T-helper 17 cell (primary cell): ENCODE results near the gene ZFHX3. TPM values are rescaled to one million over a fixed set of nuclear protein-coding genes. Genes with fewer than 3 reads are reported as not detected.

Experiments used
- ATAC-seq: fragments of 150-1000 bp; cut with Tn5 transposase; 2 replicates; pipeline ENCODE4 v1.10.0; 2021; ENCODE audit warnings: mild to moderate bottlenecking, moderate library complexity
- DNase-seq, 3 donors: peaks; one replicate each; pipeline versions ENCODE4 v3.0.0 to v3.0.0-alpha.2; 2020 to 2021
- H3K9me3 ChIP-seq: one replicate; pipeline ENCODE4 v1.7.0; 2013; ENCODE audit warnings: low read length, mild to moderate bottlenecking; ENCODE audit not compliant: control insufficient read depth, poor library complexity, severe bottlenecking
- H3K27ac Mint-ChIP-seq: one replicate; pipeline ENCODE4 v1.8.0; 2022; ENCODE audit warnings: mild to moderate bottlenecking, moderate library complexity, mixed read lengths
- H3K27me3 Mint-ChIP-seq: one replicate; pipeline ENCODE4 v1.8.0; 2022; ENCODE audit warnings: mixed read lengths
- H3K36me3 Mint-ChIP-seq: one replicate; pipeline ENCODE4 v1.8.0; 2022; ENCODE audit warnings: low read depth, mixed read lengths
- H3K4me1 Mint-ChIP-seq: one replicate; pipeline ENCODE4 v1.8.0; 2022; ENCODE audit warnings: mild to moderate bottlenecking, mixed read lengths
- H3K4me3 Mint-ChIP-seq: one replicate; pipeline ENCODE4 v1.8.0; 2022; ENCODE audit warnings: mild to moderate bottlenecking, moderate library complexity, mixed read lengths
- total RNA-seq, 4 donors: library from RNA in 2 of 4; stranded (reverse) in 2 of 4; gene quantifications; one replicate each; pipeline ENCODE4 v1.2.3 and lab custom pipeline; 2022 to 2026

ZFHX3 gene
- total RNA-seq, 2 donors from 2014 or later, result 0.94 to 2.2 TPM

DNA sequence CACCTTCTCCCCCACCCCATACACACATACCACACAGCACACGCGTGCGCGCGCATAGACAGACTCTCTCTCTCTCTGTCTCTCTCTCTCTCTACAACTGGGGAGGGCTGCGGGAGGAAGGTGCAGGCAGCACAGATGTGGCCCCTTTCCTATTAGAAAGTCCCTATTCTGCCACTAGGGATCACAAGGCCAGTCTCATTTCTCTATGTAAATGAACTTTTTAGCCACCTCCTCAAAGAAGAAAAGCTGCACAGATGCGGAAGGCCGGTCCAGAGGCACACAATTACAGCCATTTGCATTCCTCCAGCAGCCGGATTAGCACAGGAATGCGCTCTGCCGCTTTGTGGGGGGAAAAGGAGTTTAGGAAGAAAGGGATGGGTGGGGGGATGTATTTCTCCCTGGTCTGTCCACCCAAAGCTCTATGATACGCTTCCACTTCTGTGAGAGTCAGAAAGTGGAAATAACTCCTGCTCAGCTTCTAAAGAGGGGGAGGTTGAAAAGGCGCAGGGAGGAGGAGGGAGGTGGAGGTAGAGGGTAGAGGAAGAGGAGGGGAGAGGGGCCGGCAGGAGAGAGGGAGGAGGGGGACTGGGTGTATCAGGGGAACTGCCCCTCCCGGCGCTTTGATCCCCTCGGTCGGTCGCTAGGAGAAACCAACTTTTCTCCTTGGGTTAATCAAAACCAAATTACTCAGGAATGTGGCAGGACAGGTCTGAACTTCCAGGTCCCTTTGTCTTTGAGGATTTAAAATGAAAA lies 11.7 kb downstream of the ZFHX3 start:
- Mint-ChIP-seq H3K27ac (no peak overlapping the region), H3K36me3 (no peaks in the 10 kb centered on the region), H3K4me3 (no peak overlapping the region), H3K27me3 (peaks cover 46% of the 10 kb centered on the region), H3K4me1 (peaks cover 5% of the 10 kb centered on the region)
- ATAC-seq (peak; percentile 41), DNase-seq (no peak)
- no peaks in the 10 kb centered on the region for H3K9me3 ChIP-seq

GRCh38 chr16:73034374-73034773 lies 13.6 kb downstream of the ZFHX3 start:
- no peaks in the 10 kb centered on the region for H3K36me3 Mint-ChIP-seq
- H3K9me3 ChIP-seq, result no peaks in the 10 kb centered on the region
- H3K4me3 Mint-ChIP-seq, result no peak overlapping the region
- no peak for DNase-seq
- peaks cover 5% of the 10 kb centered on the region for H3K4me1 Mint-ChIP-seq
- H3K27me3 Mint-ChIP-seq, result peaks cover 53% of the 10 kb centered on the region
- no peak overlapping the region for H3K27ac Mint-ChIP-seq
- ATAC-seq, result no peak

GRCh38 chr16:73033271-73033998 lies 14.5 kb downstream of the ZFHX3 start:
- H3K9me3 ChIP-seq, result no peaks in the 10 kb centered on the region
- Mint-ChIP-seq H3K4me3 (no peak overlapping the region), H3K27ac (no peak overlapping the region), H3K27me3 (peaks cover 53% of the 10 kb centered on the region), H3K4me1 (peaks cover 5% of the 10 kb centered on the region), H3K36me3 (no peaks in the 10 kb centered on the region)
- ATAC-seq (no peak), DNase-seq (no peak)

GRCh38 chr16:73032541-73033270 lies 15.2 kb downstream of the ZFHX3 start:
- Mint-ChIP-seq H3K4me3 (no peak overlapping the region), H3K4me1 (peaks cover 5% of the 10 kb centered on the region), H3K36me3 (no peaks in the 10 kb centered on the region), H3K27ac (no peak overlapping the region), H3K27me3 (peaks cover 49% of the 10 kb centered on the region)
- DNase-seq (no peak), ATAC-seq (no peak)
- H3K9me3 ChIP-seq, result no peaks in the 10 kb centered on the region

- ATAC-seq, result no peak
- peaks cover 5% of the 10 kb centered on the region for H3K4me1 Mint-ChIP-seq
- no peaks in the 10 kb centered on the region for H3K36me3 Mint-ChIP-seq
Measured at GRCh38 chr16:73031984-73032383, 15.9 kb downstream of the ZFHX3 start.

GRCh38 chr16:73031155-73031866 lies 16.6 kb downstream of the ZFHX3 start:
- Mint-ChIP-seq H3K36me3 (no peaks in the 10 kb centered on the region), H3K27me3 (peaks cover 43% of the 10 kb centered on the region), H3K4me1 (peaks cover 5% of the 10 kb centered on the region), H3K27ac (no peak overlapping the region), H3K4me3 (no peak overlapping the region)
- ATAC-seq, result no peak
- H3K9me3 ChIP-seq, result no peaks in the 10 kb centered on the region
- no peak for DNase-seq

More at GRCh38 chr16:73031984-73032383, 15.9 kb downstream of the ZFHX3 start:
- no peaks in the 10 kb centered on the region for H3K9me3 ChIP-seq
- Mint-ChIP-seq H3K27me3 (peaks cover 43% of the 10 kb centered on the region), H3K27ac (no peak overlapping the region), H3K4me3 (no peak overlapping the region)
- no peak for DNase-seq

- no peaks in the 10 kb centered on the region for H3K9me3 ChIP-seq
- Mint-ChIP-seq H3K27ac (no peak overlapping the region), H3K36me3 (no peaks in the 10 kb centered on the region), H3K27me3 (peaks cover 24% of the 10 kb centered on the region), H3K4me3 (no peak overlapping the region), H3K4me1 (no peaks in the 10 kb centered on the region)
- DNase-seq (no peak), ATAC-seq (no peak)
Measured at GRCh38 chr16:73028721-73029361, 19.1 kb downstream of the ZFHX3 start.

- no peak overlapping the region for H3K4me3 Mint-ChIP-seq
- no peaks in the 10 kb centered on the region for H3K36me3 Mint-ChIP-seq
- H3K9me3 ChIP-seq, result no peaks in the 10 kb centered on the region
- H3K4me1 Mint-ChIP-seq, result no peaks in the 10 kb centered on the region
- peaks cover 22% of the 10 kb centered on the region for H3K27me3 Mint-ChIP-seq
- DNase-seq (no peak), ATAC-seq (no peak)
- no peak overlapping the region for H3K27ac Mint-ChIP-seq
Measured at GRCh38 chr16:73028263-73028662, 19.7 kb downstream of the ZFHX3 start.

- H3K4me3 Mint-ChIP-seq, result no peak overlapping the region
- ATAC-seq (no peak), DNase-seq (no peak)
- peaks cover 22% of the 10 kb centered on the region for H3K27me3 Mint-ChIP-seq
- H3K36me3 Mint-ChIP-seq, result no peaks in the 10 kb centered on the region
- H3K27ac Mint-ChIP-seq, result no peak overlapping the region
- H3K9me3 ChIP-seq, result no peaks in the 10 kb centered on the region
- H3K4me1 Mint-ChIP-seq, result no peaks in the 10 kb centered on the region
Measured at GRCh38 chr16:73027685-73028111, 20.2 kb downstream of the ZFHX3 start.

GRCh38 chr16:73026754-73027684 lies 20.9 kb downstream of the ZFHX3 start:
- no peaks in the 10 kb centered on the region for H3K9me3 ChIP-seq
- no peak for ATAC-seq
- no peak overlapping the region for H3K27ac Mint-ChIP-seq

GRCh38 chr16:73025856-73026210 lies 22.1 kb downstream of the ZFHX3 start:
- H3K27me3 Mint-ChIP-seq, result peaks cover 7% of the 10 kb centered on the region
- ATAC-seq (no peak), DNase-seq (no peak)
- no peaks in the 10 kb centered on the region for H3K9me3 ChIP-seq
- H3K4me3 Mint-ChIP-seq, result no peak overlapping the region
- H3K4me1 Mint-ChIP-seq, result no peaks in the 10 kb centered on the region
- no peak overlapping the region for H3K27ac Mint-ChIP-seq
- no peaks in the 10 kb centered on the region for H3K36me3 Mint-ChIP-seq

More at GRCh38 chr16:73026754-73027684, 20.9 kb downstream of the ZFHX3 start:
- H3K27me3 Mint-ChIP-seq, result peaks cover 15% of the 10 kb centered on the region
- DNase-seq, result no peak
- H3K4me1 Mint-ChIP-seq, result no peaks in the 10 kb centered on the region
- no peak overlapping the region for H3K4me3 Mint-ChIP-seq
- no peaks in the 10 kb centered on the region for H3K36me3 Mint-ChIP-seq
